K562 (cell line): Measurements from ENCODE around the gene RNH1. TPM values are rescaled to one million over a fixed set of nuclear protein-coding genes. Genes with fewer than 3 reads are reported as not detected.
A peak's percentile ranks its signal among the peaks of the same experiment; 100 is the strongest.

Experiments
- AFF1 ChIP-seq, 2 experiments: fragments of 450-650 bp; IDR thresholded peaks; 2 replicates each; pipeline ENCODE4 v1.6.1; 2018; ENCODE audit warnings: mild to moderate bottlenecking in 2 of 2, low read depth in 1 of 2; ENCODE audit not compliant: partially characterized antibody in 2 of 2
- NELFE ChIP-seq: IDR thresholded peaks from 2 replicates; pipeline ENCODE4 v1.6.1; 2011; ENCODE audit warnings: mild to moderate bottlenecking; ENCODE audit not compliant: insufficient read depth, insufficient read length
- POLR2A ChIP-seq: fragments of 450-650 bp; conservative IDR thresholded peaks from 2 replicates; pipeline ENCODE4 v1.6.1; 2016
- SREBF1 ChIP-seq: fragments of 150-350 bp; IDR thresholded peaks from 2 replicates; pipeline ENCODE4 v1.6.1; 2014; ENCODE audit warnings: antibody characterized with exemption, low read depth, low read length, borderline replicate concordance
- XRCC5 ChIP-seq: fragments of 200-400 bp; formaldehyde crosslinking; IDR thresholded peaks from 2 replicates; pipeline ENCODE4 v1.6.1; 2017; ENCODE audit warnings: low read depth, mild to moderate bottlenecking, low read length
- ZNF12 ChIP-seq: sonication (generic); formaldehyde crosslinking; IDR thresholded peaks from 2 replicates; pipeline ENCODE4 v1.4.0; 2020; ENCODE audit warnings: mild to moderate bottlenecking, missing genetic modification reagents
- ZNF212 ChIP-seq: fragments of 450-650 bp; formaldehyde crosslinking; IDR thresholded peaks from 2 replicates; pipeline ENCODE4 v1.4.0; 2020; ENCODE audit warnings: mild to moderate bottlenecking
- ZNF76 ChIP-seq: fragments of 250-450 bp; sonication (Bioruptor Pico); IDR thresholded peaks from 2 replicates; pipeline ENCODE4 v1.4.0; 2020; ENCODE audit warnings: mild to moderate bottlenecking, moderate library complexity, borderline replicate concordance
- ZNF780A ChIP-seq: fragments of 250-450 bp; sonication (Bioruptor Pico); IDR thresholded peaks from 2 replicates; pipeline ENCODE4 v1.5.0; 2021; ENCODE audit warnings: mild to moderate bottlenecking
- polyA plus RNA-seq, 8 experiments: library from polyadenylated mRNA; depleted of rRNA in 4 of 8; stranded (reverse) in 5 of 8; unstranded in 3 of 8; fragments of >200 nt; fragmentation: Nextera tagmentation in 2 of 8; fragmentation: Illumina TruSeq in 1 of 8; extraction: Ambion mirVana in 2 of 8; extraction: Trizol in 1 of 8; gene quantifications; 2 replicates each; pipeline versions ENCODE4 v1.2.1 to v1.2.3, GENCODE V29; 2011 to 2014; ENCODE audit warnings: inconsistent platforms in 1 of 8, missing spikeins in 1 of 8
- total RNA-seq, 7 experiments: library from RNA; depleted of rRNA in 6 of 7; stranded (reverse); fragments of >200 nt in 6 of 7; fragmentation: Illumina TruSeq in 2 of 7; extraction: Trizol in 2 of 7; gene quantifications; 2 replicates each; pipeline versions ENCODE4 v1.2.1 to v1.2.3, GENCODE V29; 2011 to 2021; ENCODE audit warnings: low replicate concordance in 1 of 7
- TF ChIP-seq, protein P1 (sequence below): fragments of 450-650 bp; IDR thresholded peaks from 2 replicates; pipeline ENCODE4 v1.6.1; 2016; ENCODE audit warnings: low read depth, mild to moderate bottlenecking, moderate library complexity
- TF ChIP-seq, protein P2 (sequence below): fragments of 250-450 bp; sonication (Bioruptor Pico); IDR thresholded peaks from 2 replicates; pipeline ENCODE4 v1.8.0; 2022; ENCODE audit warnings: moderate library complexity, mild to moderate bottlenecking, inconsistent platforms

The RNH1 gene
- total and polyA plus RNA-seq, 9 of the 15 experiments (the other 6 are each of a cell fraction or from before 2014, with no cell fraction given) = 2.5 to 160 (median 44.3) TPM

DNA sequence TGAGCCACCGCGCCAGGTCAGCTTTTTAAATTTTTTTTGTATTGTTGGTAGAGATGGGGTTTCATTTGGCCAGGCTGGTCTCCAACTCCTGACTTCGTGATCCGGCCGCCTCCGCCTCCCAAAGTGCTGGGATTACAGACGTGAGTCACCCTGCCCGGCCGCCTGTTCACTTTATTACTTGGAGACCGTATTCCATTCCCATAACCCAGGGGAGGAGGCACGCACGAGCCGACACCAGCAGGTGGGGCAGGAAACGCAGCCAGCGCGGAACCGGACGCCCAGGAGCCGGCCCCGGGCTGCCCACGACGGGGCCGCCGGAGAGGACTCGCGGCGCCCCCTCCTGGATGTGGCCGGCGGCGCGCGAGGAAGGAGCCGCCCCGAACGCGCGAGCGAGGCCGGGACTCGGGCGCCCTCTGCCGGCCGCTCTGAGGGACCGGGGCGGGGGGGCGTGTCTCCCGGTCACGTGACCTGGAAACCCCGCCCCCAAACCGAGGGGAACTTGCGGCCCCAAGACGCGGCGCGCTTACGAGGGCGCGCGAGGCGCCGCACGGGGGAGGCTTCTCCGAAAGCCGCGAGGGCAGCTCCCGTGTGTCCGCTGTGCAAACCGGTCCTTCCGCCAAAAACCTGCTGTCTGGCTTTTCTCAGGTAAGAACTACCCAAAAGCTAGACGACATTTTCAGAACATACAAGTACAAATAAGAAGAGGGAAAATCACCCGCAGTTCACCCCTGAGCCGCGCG lies 11.6 kb upstream of the RNH1 start (continued):
- TF ChIP-seq AFF1 (IDR thresholded peaks at IDR 0.05; ENCODE audit: low read depth in 1 of 2, partially characterized antibody in 2 of 2) (peak in 1 of 2 experiments; percentile 38), ZNF780A (CRISPR knock-in tag) (no peak), SREBF1 (0 out of 2 replicates have a peak, but pooled peaks have one; percentile 48), ZNF76 (CRISPR knock-in tag) (no peak), ZNF212 (no peak), NELFE (no peak), POLR2A (peak; percentile 63; the same call in 1 of the 2 replicates), XRCC5 (peak; percentile 90), ZNF12 (CRISPR knock-in tag) (0 out of 2 replicates have a peak, but pooled peaks have one; percentile 53)
- TF ChIP-seq, protein P1, sequence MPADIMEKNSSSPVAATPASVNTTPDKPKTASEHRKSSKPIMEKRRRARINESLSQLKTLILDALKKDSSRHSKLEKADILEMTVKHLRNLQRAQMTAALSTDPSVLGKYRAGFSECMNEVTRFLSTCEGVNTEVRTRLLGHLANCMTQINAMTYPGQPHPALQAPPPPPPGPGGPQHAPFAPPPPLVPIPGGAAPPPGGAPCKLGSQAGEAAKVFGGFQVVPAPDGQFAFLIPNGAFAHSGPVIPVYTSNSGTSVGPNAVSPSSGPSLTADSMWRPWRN = peak; percentile 63; the same call in 1 of the 2 replicates
- TF ChIP-seq, protein P2, sequence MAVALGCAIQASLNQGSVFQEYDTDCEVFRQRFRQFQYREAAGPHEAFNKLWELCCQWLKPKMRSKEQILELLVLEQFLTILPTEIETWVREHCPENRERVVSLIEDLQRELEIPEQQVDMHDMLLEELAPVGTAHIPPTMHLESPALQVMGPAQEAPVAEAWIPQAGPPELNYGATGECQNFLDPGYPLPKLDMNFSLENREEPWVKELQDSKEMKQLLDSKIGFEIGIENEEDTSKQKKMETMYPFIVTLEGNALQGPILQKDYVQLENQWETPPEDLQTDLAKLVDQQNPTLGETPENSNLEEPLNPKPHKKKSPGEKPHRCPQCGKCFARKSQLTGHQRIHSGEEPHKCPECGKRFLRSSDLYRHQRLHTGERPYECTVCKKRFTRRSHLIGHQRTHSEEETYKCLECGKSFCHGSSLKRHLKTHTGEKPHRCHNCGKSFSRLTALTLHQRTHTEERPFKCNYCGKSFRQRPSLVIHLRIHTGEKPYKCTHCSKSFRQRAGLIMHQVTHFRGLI (CRISPR knock-in tag) = no peak
